GM19025 (cell line): ENCODE data around the gene CA6.
"Not testable (repeated sequence)": the region's sequence is repeated elsewhere in the genome, so short reads cannot be mapped to it uniquely, and the experiment has no call there.

Experiments used
- ATAC-seq: cut with Tn5 transposase; IDR thresholded peaks from one replicate; pipeline ENCODE4 v1.9.1; 2021; ENCODE audit warnings: mild to moderate bottlenecking, low read depth, moderate library complexity; ENCODE audit not compliant: unreplicated experiment

Gene CA6

DNA sequence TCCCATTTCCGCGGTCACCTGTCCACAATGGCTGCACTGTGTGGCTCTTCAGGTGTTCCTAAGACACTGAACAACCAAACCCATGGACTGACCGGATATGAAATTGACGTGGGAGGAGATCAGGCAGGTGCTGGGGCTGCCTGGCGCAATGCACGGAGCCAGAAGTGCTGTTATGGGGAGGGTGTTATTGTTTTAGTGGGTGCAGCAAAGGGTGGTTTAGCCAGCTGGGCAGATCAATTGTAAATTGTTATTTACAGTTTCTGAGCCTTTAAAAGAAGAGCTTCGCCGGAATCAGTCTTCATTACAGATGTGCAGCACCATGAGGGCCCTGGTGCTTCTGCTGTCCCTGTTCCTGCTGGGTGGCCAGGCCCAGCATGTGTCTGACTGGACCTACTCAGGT lies at the start of gene CA6:
CA6 (plus strand) TSS at position 301 of the 400 bp plus-strand sequence; CDS start at position 320, 19 bp downstream.
- no peak for ATAC-seq

DNA sequence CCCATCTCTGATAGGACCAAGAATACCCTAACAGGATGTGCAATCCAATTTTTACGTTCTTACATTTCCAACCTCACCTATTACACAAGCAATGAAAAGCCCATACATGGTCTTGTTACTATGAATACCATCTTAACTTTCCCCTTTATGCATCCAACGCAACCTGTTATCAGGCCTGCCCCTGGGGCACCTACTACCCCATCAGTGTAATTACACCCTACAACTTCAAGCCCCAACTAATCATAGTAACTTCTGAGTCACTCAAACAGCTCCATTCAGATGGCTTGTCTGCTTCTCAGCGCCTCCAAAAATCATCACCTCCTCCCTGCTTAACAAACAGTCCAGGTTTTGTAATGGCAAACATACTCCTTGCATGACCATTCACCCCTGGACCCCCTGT lies 48.9 kb upstream of the CA6 start:
- not testable (repeated sequence) for ATAC-seq

DNA sequence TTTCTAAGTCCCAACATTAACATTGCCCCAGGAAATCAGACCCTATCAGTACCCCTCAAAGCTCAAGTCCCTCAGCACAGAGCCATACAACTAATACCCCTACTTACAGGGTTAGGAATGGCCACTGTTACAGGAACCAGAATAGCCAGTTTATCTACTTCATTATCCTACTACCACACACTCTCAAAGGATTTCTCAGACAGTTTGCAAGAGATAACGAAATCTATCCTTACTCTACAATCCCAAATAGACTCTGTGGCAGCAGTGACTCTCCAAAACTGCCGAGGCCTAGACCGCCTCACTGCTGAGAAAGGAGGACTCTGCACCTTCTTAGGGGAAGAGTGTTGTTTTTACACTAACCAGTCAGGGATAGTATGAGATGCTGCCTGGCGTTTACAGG lies 48.2 kb upstream of the CA6 start:
- ATAC-seq = not testable (repeated sequence)

- not testable (repeated sequence) for ATAC-seq
These were observed 47.2 kb upstream of the CA6 start for GRCh38 chr1:8898418-8898817.

- ATAC-seq = no peak
These were observed 46.6 kb upstream of the CA6 start for GRCh38 chr1:8899046-8899445.

GRCh38 chr1:8900684-8901083 lies 45.0 kb upstream of the CA6 start:
- ATAC-seq = not testable (repeated sequence)

GRCh38 chr1:8902765-8903164 lies 42.9 kb upstream of the CA6 start:
- ATAC-seq = no peak

- ATAC-seq = no peak
These were observed 42.3 kb upstream of the CA6 start for GRCh38 chr1:8903410-8903809.

GRCh38 chr1:8903908-8904650 lies 41.6 kb upstream of the CA6 start:
- ATAC-seq = no peak

DNA sequence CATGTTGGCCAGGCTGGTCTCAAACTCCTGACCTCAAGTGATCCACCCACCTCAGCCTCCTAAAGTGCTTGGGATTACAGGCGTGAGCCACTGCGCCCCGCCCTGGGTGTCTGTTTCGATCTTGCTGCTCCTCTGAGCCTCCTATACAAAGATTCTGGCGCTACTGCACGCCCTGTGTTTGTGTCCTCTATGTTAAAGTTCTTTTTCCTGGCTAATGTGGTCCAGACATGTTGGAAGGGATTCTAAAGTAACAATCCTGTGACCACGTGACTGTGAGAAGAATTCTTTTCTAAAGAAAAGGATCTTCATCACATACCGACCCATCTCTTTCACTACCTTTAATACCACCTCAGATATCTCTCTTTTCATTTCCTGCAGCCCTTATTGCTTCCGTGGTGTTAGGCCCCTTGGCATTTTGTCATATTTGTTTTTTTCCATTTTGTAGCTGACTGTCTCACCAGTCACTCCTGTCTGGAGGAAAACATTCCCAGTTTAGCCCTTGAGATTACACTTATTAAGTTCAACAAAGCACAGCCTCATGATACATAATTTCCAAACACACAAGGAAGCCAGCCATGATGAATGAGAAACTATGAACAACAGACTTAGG lies 40.0 kb upstream of the CA6 start:
- ATAC-seq = no peak

- ATAC-seq = no peak
These were observed 37.1 kb upstream of the CA6 start for GRCh38 chr1:8908388-8909151.

GRCh38 chr1:8910331-8910730 lies 35.3 kb upstream of the CA6 start:
- no peak for ATAC-seq

DNA sequence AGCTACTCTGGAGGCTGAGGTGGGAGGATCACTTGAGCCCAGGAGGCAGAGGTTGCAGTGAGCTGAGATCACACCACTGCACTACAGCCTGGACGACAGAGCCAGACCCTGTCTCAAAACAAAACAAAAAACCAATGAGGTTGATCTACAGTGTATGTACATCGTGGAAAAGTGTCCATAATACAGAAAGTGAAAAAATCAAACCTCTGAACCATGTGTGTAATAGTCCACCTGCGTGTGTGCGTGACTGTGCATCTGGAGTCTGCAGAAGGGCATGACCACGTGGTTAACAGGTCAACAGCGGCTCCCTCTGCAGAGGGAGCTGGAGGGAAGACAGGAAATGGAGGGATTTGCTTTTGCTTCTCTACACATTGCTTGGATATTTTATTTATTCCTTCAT lies 34.8 kb upstream of the CA6 start:
- ATAC-seq = no peak

GRCh38 chr1:8911416-8912309 lies 34.0 kb upstream of the CA6 start:
- ATAC-seq = no peak

GRCh38 chr1:8913457-8913856 lies 32.2 kb upstream of the CA6 start:
- ATAC-seq = no peak

- no peak for ATAC-seq
These were observed 31.2 kb upstream of the CA6 start for GRCh38 chr1:8914466-8914865.

GRCh38 chr1:8915446-8915845 lies 30.2 kb upstream of the CA6 start:
- ATAC-seq = no peak

- not testable (repeated sequence) for ATAC-seq
These were observed 28.1 kb upstream of the CA6 start for GRCh38 chr1:8917536-8917935.

- ATAC-seq = no peak
These were observed 22.7 kb upstream of the CA6 start for GRCh38 chr1:8922962-8923361.

DNA sequence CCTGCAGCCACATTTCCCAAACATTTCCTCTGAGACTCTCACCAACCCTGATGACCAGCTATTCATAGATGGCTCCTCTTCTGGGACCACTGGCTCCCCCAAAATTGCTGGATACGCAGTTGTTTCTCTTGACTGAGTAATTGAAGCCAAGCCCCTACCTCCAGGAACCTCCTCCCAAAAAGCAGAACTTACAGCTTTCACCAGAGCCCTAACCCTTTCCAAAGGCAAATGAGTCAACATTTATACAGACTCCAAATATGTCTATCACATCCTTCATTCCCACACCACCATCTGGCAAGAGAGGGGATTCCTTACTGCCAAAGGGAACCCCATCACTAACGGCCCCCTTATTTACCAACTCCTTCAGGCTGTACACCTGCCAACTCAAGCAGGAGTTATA lies 20.3 kb upstream of the CA6 start:
- no peak for ATAC-seq

DNA sequence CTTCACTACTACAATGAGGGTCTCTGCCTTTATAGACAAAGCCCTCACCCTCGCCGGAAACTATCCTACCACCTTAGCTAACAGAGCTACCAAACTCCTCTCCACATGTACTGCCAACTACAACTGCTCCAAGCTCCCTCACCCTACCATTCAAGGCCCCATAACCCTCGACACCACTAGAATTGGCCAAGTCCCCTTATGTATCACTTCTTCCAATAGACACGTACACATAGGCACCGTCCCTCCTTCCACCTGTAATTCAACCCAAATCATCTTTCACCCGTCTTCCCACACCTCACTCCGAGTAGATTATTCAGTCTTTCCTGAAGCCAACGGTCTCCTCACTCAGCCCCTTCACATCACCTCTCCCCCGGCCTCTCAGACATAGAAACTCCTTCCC lies 19.7 kb upstream of the CA6 start:
- no peak for ATAC-seq
